Activated T-helper 1 cell treated with Interleukin-2 at 50 U/mL for 16 hours (primary cell): ENCODE data around the gene TFAP2E.

Experiments
- DNase-seq: peaks from one replicate; pipeline ENCODE4 v3.0.0-alpha.2; 2020; ENCODE audit warnings: low read depth

Gene TFAP2E

GRCh38 chr1:35573198-35574124, at the start of gene TFAP2E:
Gene TFAP2E, plus strand, starts transcription at chr1:35573314. Its CDS starts 264 bp downstream, at chr1:35573578.
- DNase-seq: no peak

GRCh38 chr1:35524106-35524505, 49.0 kb upstream of the TFAP2E start:
- no peak for DNase-seq

GRCh38 chr1:35530168-35530567, 42.9 kb upstream of the TFAP2E start:
- no peak for DNase-seq

GRCh38 chr1:35530946-35531345, 42.2 kb upstream of the TFAP2E start:
- no peak for DNase-seq

- DNase-seq: no peak
These were observed 41.7 kb upstream of the TFAP2E start for GRCh38 chr1:35531368-35531767.

- DNase-seq: no peak
These were observed 40.5 kb upstream of the TFAP2E start for GRCh38 chr1:35532497-35533223.

GRCh38 chr1:35533586-35533985, 39.5 kb upstream of the TFAP2E start:
- no peak for DNase-seq

GRCh38 chr1:35535243-35535642, 37.9 kb upstream of the TFAP2E start:
- no peak for DNase-seq

- no peak for DNase-seq
These were observed 36.5 kb upstream of the TFAP2E start for GRCh38 chr1:35536556-35537162.

- DNase-seq: no peak
These were observed 35.3 kb upstream of the TFAP2E start for GRCh38 chr1:35537806-35538205.

GRCh38 chr1:35539073-35539823, 33.9 kb upstream of the TFAP2E start:
- DNase-seq: no peak

- DNase-seq: no peak
These were observed 33.3 kb upstream of the TFAP2E start for GRCh38 chr1:35539824-35540261.

- no peak for DNase-seq
These were observed 28.1 kb upstream of the TFAP2E start for GRCh38 chr1:35544976-35545375.

GRCh38 chr1:35546614-35547013, 26.5 kb upstream of the TFAP2E start:
- no peak for DNase-seq

- no peak for DNase-seq
These were observed 19.3 kb upstream of the TFAP2E start for GRCh38 chr1:35553851-35554250.

GRCh38 chr1:35554266-35555211, 18.6 kb upstream of the TFAP2E start:
- DNase-seq: no peak

GRCh38 chr1:35555212-35555584, 17.9 kb upstream of the TFAP2E start:
- no peak for DNase-seq

GRCh38 chr1:35555601-35556477, 17.3 kb upstream of the TFAP2E start:
- no peak for DNase-seq

- no peak for DNase-seq
These were observed 16.5 kb upstream of the TFAP2E start for GRCh38 chr1:35556484-35557117.
